IMR-90 (cell line): ENCODE measurements around the gene OR2A2. TPM values are rescaled to one million over a fixed set of nuclear protein-coding genes. Genes with fewer than 3 reads are reported as not detected.

Source experiments
- ATAC-seq: fragments of 200-7000 bp; cut with Tn5 transposase; 2 replicates; pipeline ENCODE4 v1.9.1; 2020; ENCODE audit warnings: low read depth, mild to moderate bottlenecking, moderate library complexity
- BruUV-seq: library from RNA; stranded (reverse); fragments of 400-500 nt; replicated peaks from 2 replicates; lab custom pipeline; 2021; lab: Mats Ljungman, UMichigan
- CTCF ChIA-PET: fragments of 300-600 bp; formaldehyde crosslinking; extraction: SDS; loops from one replicate; lab custom pipeline; 2021; ENCODE audit warnings: antibody characterized with exemption; lab: Yijun Ruan, JAX
- POLR2A ChIA-PET: fragments of 300-600 bp; sonication (Branson Sonifier 250); formaldehyde crosslinking; loops from one replicate; lab custom pipeline; 2022; ENCODE audit warnings: antibody characterized with exemption; ENCODE audit not compliant: unreplicated experiment; lab: Charles Lee
- DNase-seq: peaks from one replicate; pipeline ENCODE4 v3.0.0; 2013
- H2AFZ ChIP-seq: replicated peaks from 2 replicates; pipeline ENCODE3; 2013; ENCODE audit warnings: low read length, mild to moderate bottlenecking; ENCODE audit not compliant: poor library complexity
- H2AK5ac ChIP-seq: 2 replicates; pipeline ENCODE4 v1.6.1; 2013; ENCODE audit warnings: low read depth, low read length, inconsistent platforms
- H2AK9ac ChIP-seq: replicated peaks from 2 replicates; pipeline ENCODE3; 2013; ENCODE audit warnings: mild to moderate bottlenecking, low read depth, low read length, moderate library complexity; ENCODE audit not compliant: poor library complexity
- H2BK120ac ChIP-seq: 2 replicates; pipeline ENCODE4 v1.6.1; 2013; ENCODE audit warnings: low read depth, low read length, inconsistent platforms
- H2BK15ac ChIP-seq: 3 replicates; pipeline ENCODE4 v1.6.1; 2013; ENCODE audit warnings: low read depth, low read length, inconsistent platforms
- H2BK20ac ChIP-seq: 2 replicates; pipeline ENCODE4 v1.6.1; 2013; ENCODE audit warnings: low read depth, mild to moderate bottlenecking, inconsistent platforms, low read length, moderate library complexity
- H2BK5ac ChIP-seq: 2 replicates; pipeline ENCODE4 v1.6.1; 2013; ENCODE audit warnings: mild to moderate bottlenecking, low read depth, low read length, inconsistent platforms; ENCODE audit not compliant: poor library complexity, severe bottlenecking
- H3K14ac ChIP-seq: replicated peaks from 2 replicates; pipeline ENCODE4 v1.6.1; 2013; ENCODE audit warnings: low read depth, low read length, inconsistent platforms
- H3K18ac ChIP-seq: 2 replicates; pipeline ENCODE4 v1.6.1; 2013; ENCODE audit warnings: low read depth, low read length, control low read depth
- H3K23ac ChIP-seq: 2 replicates; pipeline ENCODE4 v1.6.1; 2013; ENCODE audit warnings: low read depth, low read length, inconsistent platforms
- H3K27ac ChIP-seq: 2 replicates; pipeline ENCODE4 v1.5.1; 2013; ENCODE audit warnings: mild to moderate bottlenecking, control low read depth, low read length; ENCODE audit not compliant: insufficient read depth
- H3K27me3 ChIP-seq: 2 replicates; pipeline ENCODE4 v1.6.1; 2013; ENCODE audit warnings: low read length; ENCODE audit not compliant: control insufficient read depth, insufficient read depth
- H3K36me3 ChIP-seq: 2 replicates; pipeline ENCODE4 v1.6.1; 2013; ENCODE audit warnings: low read length, mixed read lengths; ENCODE audit not compliant: control insufficient read depth, insufficient read depth
- H3K4ac ChIP-seq: 2 replicates; pipeline ENCODE4 v1.6.1; 2013; ENCODE audit warnings: low read depth, low read length, inconsistent platforms
- H3K4me1 ChIP-seq: 2 replicates; pipeline ENCODE4 v1.6.1; 2013; ENCODE audit warnings: low read length, mixed read lengths; ENCODE audit not compliant: control insufficient read depth, insufficient read depth
- H3K4me2 ChIP-seq: 2 replicates; pipeline ENCODE4 v1.6.1; 2013; ENCODE audit warnings: low read depth, mild to moderate bottlenecking, control low read depth, low read length, moderate library complexity
- H3K4me3 ChIP-seq: 2 replicates; pipeline ENCODE4 v1.5.1; 2013; ENCODE audit warnings: low read depth, mild to moderate bottlenecking, control low read depth, low read length, moderate library complexity; ENCODE audit not compliant: insufficient read depth
- H3K56ac ChIP-seq: 2 replicates; pipeline ENCODE4 v1.6.1; 2013; ENCODE audit warnings: low read length, inconsistent platforms; ENCODE audit not compliant: insufficient read depth; ENCODE audit errors: extremely low read depth
- H3K79me1 ChIP-seq, 2 experiments: 2 replicates each; pipeline ENCODE4 v1.6.1; 2013; ENCODE audit warnings: low read length in 2 of 2, inconsistent platforms in 1 of 2, low read depth in 1 of 2
- H3K9ac ChIP-seq: 2 replicates; pipeline ENCODE4 v1.6.1; 2013; ENCODE audit warnings: low read depth, low read length, control low read depth
- H3K9me1 ChIP-seq: 2 replicates; pipeline ENCODE4 v1.6.1; 2013; ENCODE audit warnings: low read length, inconsistent platforms; ENCODE audit not compliant: insufficient read depth
- H3K9me3 ChIP-seq: 2 replicates; pipeline ENCODE4 v1.6.1; 2013; ENCODE audit warnings: low read length; ENCODE audit not compliant: control insufficient read depth, insufficient read depth
- H4K20me1 ChIP-seq: 2 replicates; pipeline ENCODE4 v1.6.1; 2013; ENCODE audit warnings: low read length, inconsistent platforms; ENCODE audit not compliant: insufficient read depth
- H4K5ac ChIP-seq: 2 replicates; pipeline ENCODE4 v1.6.1; 2013; ENCODE audit warnings: mild to moderate bottlenecking, low read depth, low read length, control low read depth
- H4K8ac ChIP-seq, 2 experiments: 2 replicates each; pipeline ENCODE4 v1.6.1; 2013; ENCODE audit warnings: low read depth in 2 of 2, low read length in 2 of 2, control low read depth in 1 of 2, inconsistent platforms in 1 of 2
- H4K91ac ChIP-seq: 2 replicates; pipeline ENCODE4 v1.6.1; 2013; ENCODE audit warnings: low read depth, low read length, inconsistent platforms; ENCODE audit not compliant: insufficient read depth
- CHD1 ChIP-seq: IDR thresholded peaks from 2 replicates; pipeline ENCODE4 v1.6.1; 2012; ENCODE audit warnings: low read depth, low read length, improper control_type of control experiment
- FOS ChIP-seq: fragments of 150-350 bp; IDR thresholded peaks from 2 replicates; pipeline ENCODE4 v1.6.1; 2016; ENCODE audit warnings: low read depth, low read length
- NFE2L2 ChIP-seq: fragments of 150-350 bp; IDR thresholded peaks from 2 replicates; pipeline ENCODE4 v1.6.1; 2016; ENCODE audit warnings: low read depth, mild to moderate bottlenecking, low read length
- RCOR1 ChIP-seq: IDR thresholded peaks from 2 replicates; pipeline ENCODE4 v1.6.1; 2012; ENCODE audit warnings: mild to moderate bottlenecking, low read length, improper control_type of control experiment; ENCODE audit not compliant: insufficient replicate concordance
- WGBS, 2 experiments: methylation state at CpG; one replicate each; pipeline versions ENCODE4 v1.1.5 to v1.1.7; 2013; ENCODE audit warnings: missing lambda C conversion rate in 2 of 2; ENCODE audit not compliant: insufficient read length in 1 of 2; ENCODE audit errors: extremely low coverage in 2 of 2; 5-methylcytosine and 5-hydroxymethylcytosine counted together
- dilution Hi-C: fragments of 300-500 bp; cut with HindIII; formaldehyde crosslinking; loops from one replicate; pipeline ENCODE4 v1.14.3; 2018; ENCODE audit warnings: low sequenced_read_pairs; ENCODE audit not compliant: unreplicated experiment
- in situ Hi-C: fragments of 300-500 bp; cut with MboI; formaldehyde crosslinking; loops from 3 replicates; pipeline ENCODE4 v1.14.3; 2019; ENCODE audit warnings: low sequenced_read_pairs, inconsistent platforms, mixed read lengths
- intact Hi-C: fragments of 100-400 bp; cut with micrococcal nuclease; formaldehyde crosslinking; loops from 2 replicates; pipeline ENCODE4 v1.10.0; 2022
- polyA plus RNA-seq, 3 experiments: library from polyadenylated mRNA; depleted of rRNA; stranded (reverse); fragments of >200 nt; gene quantifications; 2 replicates each; pipeline ENCODE4 v1.2.3, GENCODE V29; 2012; ENCODE audit warnings: low replicate concordance in 1 of 3
- total RNA-seq: library from RNA; depleted of rRNA; stranded (reverse); fragments of >200 nt; gene quantifications from 2 replicates; pipeline ENCODE4 v1.2.3, GENCODE V29; 2012
- TF ChIP-seq, protein P1 (sequence below): fragments of 150-350 bp; IDR thresholded peaks from 2 replicates; pipeline ENCODE4 v1.6.1; 2016; ENCODE audit warnings: low read depth, mild to moderate bottlenecking, low read length, moderate library complexity, borderline replicate concordance
- TF ChIP-seq, protein P2 (sequence below): conservative IDR thresholded peaks from 2 replicates; pipeline ENCODE4 v1.5.1; 2012; ENCODE audit warnings: mild to moderate bottlenecking, low read depth, low read length, improper control_type of control experiment

Gene OR2A2
- total and polyA plus RNA-seq, 2 of the 4 experiments (the other 2 are of a cell fraction): not detected

DNA sequence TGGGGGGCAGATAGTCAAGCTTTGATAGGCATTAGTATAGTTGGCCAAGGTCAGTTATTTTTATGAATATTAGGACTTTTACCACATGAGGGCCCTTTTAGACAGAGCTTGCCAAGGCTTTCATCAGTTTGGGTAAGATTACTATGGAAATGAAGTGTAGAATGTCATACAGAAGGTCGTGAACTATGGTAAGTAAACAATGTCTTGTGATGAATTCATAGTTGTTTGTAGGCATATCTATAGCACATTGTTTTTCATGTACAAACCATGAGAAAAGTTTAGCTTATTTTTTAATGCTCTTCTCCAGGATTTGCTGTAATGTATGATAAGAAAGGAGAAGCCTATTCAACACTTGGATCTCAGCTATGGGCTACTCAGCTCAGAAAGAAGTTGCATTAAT lies 4.3 kb downstream of the OR2A2 start:
- Histone ChIP-seq H2BK15ac (no peak overlapping the region), H2BK5ac (no peak overlapping the region), H4K5ac (no peak overlapping the region), H3K9me1 (no peaks in the 10 kb centered on the region), H2AK9ac (no peak overlapping the region), H2BK20ac (no peak overlapping the region), H3K18ac (no peak overlapping the region), H3K36me3 (no peaks in the 10 kb centered on the region), H3K23ac (no peak overlapping the region), H4K8ac (no peak overlapping the region), H4K91ac (no peak overlapping the region), H3K4me1 (no peaks in the 10 kb centered on the region), H3K4me2 (no peak overlapping the region), H2AK5ac (no peak overlapping the region), H3K4ac (no peak overlapping the region), H2AFZ (no peak overlapping the region), H3K9ac (no peak overlapping the region), H3K27ac (no peak overlapping the region), H3K14ac (no peak overlapping the region), H3K9me3 (no peaks in the 10 kb centered on the region), H3K79me1 (no peaks in the 10 kb centered on the region), H2BK120ac (no peak overlapping the region), H4K20me1 (no peaks in the 10 kb centered on the region), H3K4me3 (no peak overlapping the region), H3K56ac (no peak overlapping the region), H3K27me3 (no peaks in the 10 kb centered on the region)
- ChIA-PET POLR2A (no interaction called here), CTCF (interaction anchor here (3.7 kb wide), 1 partner anchor 14 kb away, joined by 12 read pairs; no protein-coding TSS in a partner anchor)
- ATAC-seq (no peak), DNase-seq (no peak)
- WGBS, 2 experiments: no CpG with 5 or more reads among the region's 1 CpG
- no TSS peak for BruUV-seq
- intact Hi-C loops: no loop called here
- TF ChIP-seq FOS (no peak), NFE2L2 (no peak), RCOR1 (no peak), CHD1 (no peak)
- TF ChIP-seq, protein P1, sequence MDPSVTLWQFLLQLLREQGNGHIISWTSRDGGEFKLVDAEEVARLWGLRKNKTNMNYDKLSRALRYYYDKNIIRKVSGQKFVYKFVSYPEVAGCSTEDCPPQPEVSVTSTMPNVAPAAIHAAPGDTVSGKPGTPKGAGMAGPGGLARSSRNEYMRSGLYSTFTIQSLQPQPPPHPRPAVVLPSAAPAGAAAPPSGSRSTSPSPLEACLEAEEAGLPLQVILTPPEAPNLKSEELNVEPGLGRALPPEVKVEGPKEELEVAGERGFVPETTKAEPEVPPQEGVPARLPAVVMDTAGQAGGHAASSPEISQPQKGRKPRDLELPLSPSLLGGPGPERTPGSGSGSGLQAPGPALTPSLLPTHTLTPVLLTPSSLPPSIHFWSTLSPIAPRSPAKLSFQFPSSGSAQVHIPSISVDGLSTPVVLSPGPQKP: no peak
- TF ChIP-seq, protein P2, sequence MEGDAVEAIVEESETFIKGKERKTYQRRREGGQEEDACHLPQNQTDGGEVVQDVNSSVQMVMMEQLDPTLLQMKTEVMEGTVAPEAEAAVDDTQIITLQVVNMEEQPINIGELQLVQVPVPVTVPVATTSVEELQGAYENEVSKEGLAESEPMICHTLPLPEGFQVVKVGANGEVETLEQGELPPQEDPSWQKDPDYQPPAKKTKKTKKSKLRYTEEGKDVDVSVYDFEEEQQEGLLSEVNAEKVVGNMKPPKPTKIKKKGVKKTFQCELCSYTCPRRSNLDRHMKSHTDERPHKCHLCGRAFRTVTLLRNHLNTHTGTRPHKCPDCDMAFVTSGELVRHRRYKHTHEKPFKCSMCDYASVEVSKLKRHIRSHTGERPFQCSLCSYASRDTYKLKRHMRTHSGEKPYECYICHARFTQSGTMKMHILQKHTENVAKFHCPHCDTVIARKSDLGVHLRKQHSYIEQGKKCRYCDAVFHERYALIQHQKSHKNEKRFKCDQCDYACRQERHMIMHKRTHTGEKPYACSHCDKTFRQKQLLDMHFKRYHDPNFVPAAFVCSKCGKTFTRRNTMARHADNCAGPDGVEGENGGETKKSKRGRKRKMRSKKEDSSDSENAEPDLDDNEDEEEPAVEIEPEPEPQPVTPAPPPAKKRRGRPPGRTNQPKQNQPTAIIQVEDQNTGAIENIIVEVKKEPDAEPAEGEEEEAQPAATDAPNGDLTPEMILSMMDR: no peak
- in situ Hi-C loops: no loop called here
- dilution Hi-C loops: no loop called here
